ENCODE results near the gene SRP54. TPM values are rescaled to one million over a fixed set of nuclear protein-coding genes. Genes with fewer than 3 reads are reported as not detected.

SRP54 gene
- total RNA-seq, 1 donor from 2014 or later, result 105 TPM

GRCh38 chr14:35068238-35069012 is 85.6 kb downstream of the SRP54 start:
- Histone ChIP-seq H3K4me3 (no peak overlapping the region), H4K20me1 (ENCODE audit: low read depth) (no peaks in the 10 kb centered on the region), H3K4me1 (no peaks in the 10 kb centered on the region), H3K9ac (no peak overlapping the region), H2AFZ (replicated peaks) (no peak overlapping the region), H3K79me2 (ENCODE audit: low read depth) (no peaks in the 10 kb centered on the region), H3F3A (ENCODE audit: low read depth) (no peaks in the 10 kb centered on the region), H3K36me3 (no peaks in the 10 kb centered on the region), H3K4me2 (no peak overlapping the region), H3K27me3 (no peaks in the 10 kb centered on the region), H3K27ac (no peak overlapping the region), H3K9me3 (ENCODE audit: low read depth) (no peaks in the 10 kb centered on the region)
- Mint-ChIP-seq H3K4me1 (no peaks in the 10 kb centered on the region), H3K9me3 (peaks cover 4% of the 10 kb centered on the region), H3K4me3 (no peak overlapping the region), H3K27ac (no peak overlapping the region), H3K27me3 (ENCODE audit: insufficient read depth, low read depth) (no peaks in the 10 kb centered on the region), H3K36me3 (peaks cover 39% of the 10 kb centered on the region)
- TF ChIP-seq, protein P1, sequence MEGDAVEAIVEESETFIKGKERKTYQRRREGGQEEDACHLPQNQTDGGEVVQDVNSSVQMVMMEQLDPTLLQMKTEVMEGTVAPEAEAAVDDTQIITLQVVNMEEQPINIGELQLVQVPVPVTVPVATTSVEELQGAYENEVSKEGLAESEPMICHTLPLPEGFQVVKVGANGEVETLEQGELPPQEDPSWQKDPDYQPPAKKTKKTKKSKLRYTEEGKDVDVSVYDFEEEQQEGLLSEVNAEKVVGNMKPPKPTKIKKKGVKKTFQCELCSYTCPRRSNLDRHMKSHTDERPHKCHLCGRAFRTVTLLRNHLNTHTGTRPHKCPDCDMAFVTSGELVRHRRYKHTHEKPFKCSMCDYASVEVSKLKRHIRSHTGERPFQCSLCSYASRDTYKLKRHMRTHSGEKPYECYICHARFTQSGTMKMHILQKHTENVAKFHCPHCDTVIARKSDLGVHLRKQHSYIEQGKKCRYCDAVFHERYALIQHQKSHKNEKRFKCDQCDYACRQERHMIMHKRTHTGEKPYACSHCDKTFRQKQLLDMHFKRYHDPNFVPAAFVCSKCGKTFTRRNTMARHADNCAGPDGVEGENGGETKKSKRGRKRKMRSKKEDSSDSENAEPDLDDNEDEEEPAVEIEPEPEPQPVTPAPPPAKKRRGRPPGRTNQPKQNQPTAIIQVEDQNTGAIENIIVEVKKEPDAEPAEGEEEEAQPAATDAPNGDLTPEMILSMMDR (IDR thresholded peaks at IDR 0.05), result no peak
- TF ChIP-seq EZH2phosphoT487 (IDR thresholded peaks at IDR 0.05) (no peak), EZH2 (IDR thresholded peaks at IDR 0.05) (no peak)
- no peak for DNase-seq (ENCODE audit: low spot score)

DNA sequence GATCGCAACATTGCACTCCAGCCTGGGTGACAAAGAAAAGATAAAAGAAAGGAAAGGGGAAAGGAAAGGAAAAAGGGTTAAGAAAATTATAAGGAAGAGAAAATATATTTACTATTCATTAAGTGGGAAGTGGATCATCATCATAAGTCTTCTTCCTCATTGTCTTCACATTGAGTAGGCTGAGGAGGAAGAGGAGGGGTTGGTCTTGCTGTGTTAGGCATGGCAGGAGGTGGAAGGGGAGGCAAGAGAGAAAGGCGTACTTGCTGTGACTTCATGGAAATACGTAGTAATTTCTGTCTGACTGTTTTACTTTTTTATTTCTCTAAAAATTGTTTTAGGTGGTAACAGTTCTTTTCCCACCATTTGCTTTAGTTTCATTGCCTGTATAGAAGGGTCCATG is 89.4 kb downstream of the SRP54 start:
- Mint-ChIP-seq H3K4me1 (no peaks in the 10 kb centered on the region), H3K4me3 (no peak overlapping the region), H3K27me3 (ENCODE audit: insufficient read depth, low read depth) (no peaks in the 10 kb centered on the region), H3K9me3 (peaks cover 2% of the 10 kb centered on the region), H3K36me3 (peaks cover 39% of the 10 kb centered on the region), H3K27ac (no peak overlapping the region)
- no peaks in the 10 kb centered on the region for H3F3A ChIP-seq (ENCODE audit: low read depth)
- no peak overlapping the region for H3K9ac ChIP-seq
- no peak overlapping the region for H3K4me3 ChIP-seq
- no peaks in the 10 kb centered on the region for H3K79me2 ChIP-seq (ENCODE audit: low read depth)
- no peaks in the 10 kb centered on the region for H3K27me3 ChIP-seq
- H3K4me1 ChIP-seq, result no peaks in the 10 kb centered on the region
- no peaks in the 10 kb centered on the region for H3K9me3 ChIP-seq (ENCODE audit: low read depth)
- H4K20me1 ChIP-seq (ENCODE audit: low read depth), result no peaks in the 10 kb centered on the region
- H3K36me3 ChIP-seq, result no peaks in the 10 kb centered on the region
- no peak overlapping the region for H3K27ac ChIP-seq
- no peak for TF ChIP-seq EZH2phosphoT487 (IDR thresholded peaks at IDR 0.05)
- TF ChIP-seq, protein P1 (IDR thresholded peaks at IDR 0.05), result no peak
- no peak for TF ChIP-seq EZH2 (IDR thresholded peaks at IDR 0.05)
- H3K4me2 ChIP-seq, result no peak overlapping the region
- no peak for DNase-seq (ENCODE audit: low spot score)
- H2AFZ ChIP-seq (replicated peaks), result no peak overlapping the region

GRCh38 chr14:35073486-35073885 is 90.7 kb downstream of the SRP54 start:
- H3K9me3 ChIP-seq (ENCODE audit: low read depth), result no peaks in the 10 kb centered on the region
- TF ChIP-seq, protein P1 (IDR thresholded peaks at IDR 0.05), result no peak
- TF ChIP-seq EZH2 (IDR thresholded peaks at IDR 0.05) (no peak), EZH2phosphoT487 (IDR thresholded peaks at IDR 0.05) (no peak)
- H3K36me3 ChIP-seq, result no peaks in the 10 kb centered on the region

More at GRCh38 chr14:35073486-35073885, 90.7 kb downstream of the SRP54 start:
- Mint-ChIP-seq H3K4me1 (no peaks in the 10 kb centered on the region), H3K4me3 (no peak overlapping the region), H3K27me3 (ENCODE audit: insufficient read depth, low read depth) (no peaks in the 10 kb centered on the region), H3K9me3 (peaks cover 2% of the 10 kb centered on the region), H3K27ac (no peak overlapping the region), H3K36me3 (peaks cover 29% of the 10 kb centered on the region)
- Histone ChIP-seq H3K79me2 (ENCODE audit: low read depth) (no peaks in the 10 kb centered on the region), H4K20me1 (ENCODE audit: low read depth) (no peaks in the 10 kb centered on the region), H3K4me2 (no peak overlapping the region), H3K27me3 (no peaks in the 10 kb centered on the region), H3F3A (ENCODE audit: low read depth) (no peaks in the 10 kb centered on the region), H3K27ac (no peak overlapping the region), H2AFZ (replicated peaks) (no peak overlapping the region), H3K9ac (no peak overlapping the region), H3K4me3 (no peak overlapping the region), H3K4me1 (no peaks in the 10 kb centered on the region)
- DNase-seq (ENCODE audit: low spot score), result no peak

Data from neural progenitor cell (in vitro differentiated cells).